GM23338 (cell line): Measurements from ENCODE around the gene CYP2D6. TPM values are rescaled to one million over a fixed set of nuclear protein-coding genes. Genes with fewer than 3 reads are reported as not detected.
"Not testable (repeated sequence)": the region's sequence is repeated elsewhere in the genome, so short reads cannot be mapped to it uniquely, and the experiment has no call there.

ENCODE experiments used
- ATAC-seq: fragments of 200-7000 bp; cut with Tn5 transposase; 3 replicates; pipeline ENCODE4 v1.9.1; 2020
- DNase-seq: peaks from one replicate; pipeline ENCODE4 v3.0.0-alpha.2; 2015; ENCODE audit warnings: low spot score
- H2AFZ ChIP-seq: fragments of 200-600 bp; sonication (generic); 2 replicates; pipeline ENCODE4 v1.8.0; 2016; ENCODE audit warnings: antibody characterized with exemption, mild to moderate bottlenecking, moderate library complexity
- H3F3A ChIP-seq: fragments of 200-600 bp; sonication (generic); replicated peaks from 2 replicates; pipeline ENCODE4 v1.8.0; 2017; ENCODE audit warnings: antibody characterized with exemption, mixed run types, low read depth
- H3K27ac ChIP-seq: fragments of 200-600 bp; sonication (generic); 2 replicates; pipeline ENCODE4 v1.6.1; 2016; ENCODE audit warnings: low read depth
- H3K27me3 ChIP-seq: fragments of 200-600 bp; sonication (generic); 2 replicates; pipeline ENCODE4 v1.8.0; 2016; ENCODE audit warnings: mild to moderate bottlenecking, mixed run types, moderate library complexity; ENCODE audit not compliant: insufficient read depth
- H3K36me3 ChIP-seq: fragments of 200-600 bp; sonication (generic); 2 replicates; pipeline ENCODE4 v1.8.0; 2016; ENCODE audit warnings: mild to moderate bottlenecking; ENCODE audit not compliant: insufficient read depth
- H3K4me1 ChIP-seq: fragments of 200-600 bp; sonication (generic); 2 replicates; pipeline ENCODE4 v1.8.0; 2016; ENCODE audit warnings: mild to moderate bottlenecking, moderate library complexity; ENCODE audit not compliant: insufficient read depth
- H3K4me2 ChIP-seq: fragments of 200-600 bp; sonication (generic); 2 replicates; pipeline ENCODE4 v1.7.1; 2017; ENCODE audit warnings: mixed run types
- H3K4me3 ChIP-seq: fragments of 200-600 bp; sonication (generic); 2 replicates; pipeline ENCODE4 v1.6.1; 2016; ENCODE audit warnings: mixed run types
- H3K79me2 ChIP-seq: fragments of 200-600 bp; sonication (generic); replicated peaks from 2 replicates; pipeline ENCODE4 v1.8.0; 2017; ENCODE audit warnings: mild to moderate bottlenecking; ENCODE audit not compliant: insufficient read depth
- H3K9me2 ChIP-seq: fragments of 200-600 bp; sonication (generic); 2 replicates; pipeline ENCODE4 v1.8.0; 2017; ENCODE audit not compliant: insufficient read depth
- H4K20me1 ChIP-seq: fragments of 200-600 bp; sonication (generic); replicated peaks from 2 replicates; pipeline ENCODE4 v1.8.0; 2017; ENCODE audit warnings: mild to moderate bottlenecking; ENCODE audit not compliant: insufficient read depth
- H3K27ac Mint-ChIP-seq: 2 replicates; pipeline ENCODE4 v1.8.0; 2020; ENCODE audit warnings: inconsistent platforms, mild to moderate bottlenecking, moderate library complexity, mixed read lengths
- H3K27me3 Mint-ChIP-seq: 3 replicates; pipeline ENCODE4 v1.8.0; 2022; ENCODE audit warnings: low read depth, mild to moderate bottlenecking, moderate library complexity, mixed read lengths, inconsistent platforms; ENCODE audit not compliant: insufficient read depth, poor library complexity
- H3K36me3 Mint-ChIP-seq: 3 replicates; pipeline ENCODE4 v1.8.0; 2021; ENCODE audit warnings: low read depth, mild to moderate bottlenecking, inconsistent platforms, moderate library complexity, mixed read lengths
- H3K4me1 Mint-ChIP-seq: 3 replicates; pipeline ENCODE4 v1.8.0; 2020; ENCODE audit warnings: mild to moderate bottlenecking, inconsistent platforms, mixed read lengths
- H3K4me3 Mint-ChIP-seq: 3 replicates; pipeline ENCODE4 v1.8.0; 2021; ENCODE audit warnings: moderate library complexity, mild to moderate bottlenecking, inconsistent platforms, mixed read lengths
- H3K9me3 Mint-ChIP-seq: 3 replicates; pipeline ENCODE4 v1.8.0; 2020; ENCODE audit warnings: moderate library complexity, mild to moderate bottlenecking, inconsistent platforms, mixed read lengths
- EZH2phosphoT487 ChIP-seq: fragments of 200-600 bp; sonication (generic); IDR thresholded peaks from one replicate; pipeline ENCODE4 v1.8.1; 2018; ENCODE audit warnings: antibody characterized with exemption; ENCODE audit not compliant: unreplicated experiment
- ZNF331 ChIP-seq: fragments of 250-450 bp; sonication (Bioruptor Pico); IDR thresholded peaks from 2 replicates; pipeline ENCODE4 v1.5.0; 2020; ENCODE audit warnings: low read depth, mild to moderate bottlenecking, moderate library complexity
- polyA plus RNA-seq: library from polyadenylated mRNA; unstranded; fragments of >200 nt; fragmentation: Nextera tagmentation; extraction: Ambion mirVana; gene quantifications from 2 replicates; pipeline ENCODE4 v1.2.1, GENCODE V29; 2016
- total RNA-seq: library from RNA; depleted of rRNA; stranded (reverse); fragments of >200 nt; shearing (Covaris generic); gene quantifications from 2 replicates; pipeline ENCODE4 v1.2.3, GENCODE V29; 2014
- TF ChIP-seq, protein P1 (sequence below), 2 experiments: fragments of 200-600 bp in 1 of 2; sonication (generic) in 1 of 2; conservative IDR thresholded peaks; 2 replicates each; pipeline versions ENCODE4 v1.5.1 to v1.6.1; 2016 to 2017; ENCODE audit warnings: antibody characterized with exemption in 2 of 2, low read depth in 2 of 2, mild to moderate bottlenecking in 2 of 2, moderate library complexity in 1 of 2

The CYP2D6 gene
- total and polyA plus RNA-seq, 2 experiments from 2014 or later = 1.2 to 1.3 TPM

DNA sequence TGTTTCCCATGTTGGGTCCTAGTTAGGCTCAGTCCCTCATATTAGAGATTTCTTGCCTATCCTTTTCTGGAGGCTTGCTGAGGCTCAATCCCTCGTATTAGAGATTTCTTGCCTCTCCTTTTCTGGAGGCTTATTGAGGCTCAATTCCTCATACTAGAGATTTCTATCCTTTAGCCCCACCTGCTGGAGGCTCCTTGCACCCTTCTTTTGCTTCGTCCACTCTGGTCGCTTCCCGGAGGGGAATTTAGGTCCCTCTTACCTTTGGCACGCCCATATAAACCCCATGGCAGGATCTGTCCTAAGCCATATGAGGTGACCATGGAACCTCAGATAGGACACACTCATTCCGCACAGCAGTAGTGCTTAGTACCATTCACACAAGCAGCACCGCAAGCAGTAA is 15.9 kb downstream of the CYP2D6 start:
- no peaks in the 10 kb centered on the region for H3K9me2 ChIP-seq
- no peaks in the 10 kb centered on the region for H3K4me1 ChIP-seq
- H3F3A ChIP-seq = no peaks in the 10 kb centered on the region
- H3K4me2 ChIP-seq = no peak overlapping the region
- DNase-seq (peak; percentile 86), ATAC-seq (no peak)
- H3K27ac Mint-ChIP-seq = no peak overlapping the region
- H3K36me3 Mint-ChIP-seq = peaks cover 24% of the 10 kb centered on the region; the same call in 2 of the 3 replicates
- H4K20me1 ChIP-seq = no peaks in the 10 kb centered on the region
- no peak for TF ChIP-seq ZNF331 (CRISPR knock-in tag)
- TF ChIP-seq, protein P1, sequence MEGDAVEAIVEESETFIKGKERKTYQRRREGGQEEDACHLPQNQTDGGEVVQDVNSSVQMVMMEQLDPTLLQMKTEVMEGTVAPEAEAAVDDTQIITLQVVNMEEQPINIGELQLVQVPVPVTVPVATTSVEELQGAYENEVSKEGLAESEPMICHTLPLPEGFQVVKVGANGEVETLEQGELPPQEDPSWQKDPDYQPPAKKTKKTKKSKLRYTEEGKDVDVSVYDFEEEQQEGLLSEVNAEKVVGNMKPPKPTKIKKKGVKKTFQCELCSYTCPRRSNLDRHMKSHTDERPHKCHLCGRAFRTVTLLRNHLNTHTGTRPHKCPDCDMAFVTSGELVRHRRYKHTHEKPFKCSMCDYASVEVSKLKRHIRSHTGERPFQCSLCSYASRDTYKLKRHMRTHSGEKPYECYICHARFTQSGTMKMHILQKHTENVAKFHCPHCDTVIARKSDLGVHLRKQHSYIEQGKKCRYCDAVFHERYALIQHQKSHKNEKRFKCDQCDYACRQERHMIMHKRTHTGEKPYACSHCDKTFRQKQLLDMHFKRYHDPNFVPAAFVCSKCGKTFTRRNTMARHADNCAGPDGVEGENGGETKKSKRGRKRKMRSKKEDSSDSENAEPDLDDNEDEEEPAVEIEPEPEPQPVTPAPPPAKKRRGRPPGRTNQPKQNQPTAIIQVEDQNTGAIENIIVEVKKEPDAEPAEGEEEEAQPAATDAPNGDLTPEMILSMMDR (conservative IDR thresholded peaks at IDR 0.05; ENCODE audit: low read depth in 2 of 2) = peak; percentile 65 to 71
- peaks cover 37% of the 10 kb centered on the region for H3K9me3 Mint-ChIP-seq
- peaks cover 8% of the 10 kb centered on the region for H3K27me3 Mint-ChIP-seq
- H3K4me3 Mint-ChIP-seq = no peak overlapping the region
- H3K79me2 ChIP-seq = no peaks in the 10 kb centered on the region
- H3K27me3 ChIP-seq = no peaks in the 10 kb centered on the region
- peaks cover under 1% of the 10 kb centered on the region; the same call in 1 of the 3 replicates for H3K4me1 Mint-ChIP-seq
- peaks cover 3% of the 10 kb centered on the region; the same call in 1 of the 2 replicates for H3K36me3 ChIP-seq
- H3K4me3 ChIP-seq = no peak overlapping the region
- no peak overlapping the region for H2AFZ ChIP-seq
- no peak overlapping the region for H3K27ac ChIP-seq

DNA sequence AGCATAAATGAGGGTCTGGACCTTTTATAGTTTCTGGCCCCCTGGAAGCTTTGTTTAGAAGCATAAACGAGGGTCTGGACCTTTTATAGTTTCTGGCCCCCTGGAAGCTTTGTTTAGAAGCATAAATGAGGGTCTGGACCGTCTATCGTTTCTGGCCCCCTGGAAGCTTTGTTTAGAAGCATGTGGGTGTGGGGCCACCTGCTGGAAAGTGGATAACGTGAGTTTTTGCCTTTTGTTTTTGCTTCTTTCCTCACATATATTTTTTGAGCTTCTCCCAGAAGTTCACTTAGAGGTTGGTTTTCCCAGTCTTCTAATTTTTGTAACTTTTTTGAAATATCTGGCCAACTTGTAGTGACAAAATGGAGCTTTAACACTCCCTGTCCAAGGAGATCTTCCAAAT is 17.8 kb downstream of the CYP2D6 start:
- not testable (repeated sequence) for H3K4me3 ChIP-seq, H3K4me1 ChIP-seq, H3K4me1 Mint-ChIP-seq, H3K79me2 ChIP-seq, H3K4me2 ChIP-seq, H3K9me2 ChIP-seq, H3K27ac Mint-ChIP-seq, H2AFZ ChIP-seq, H4K20me1 ChIP-seq, H3K4me3 Mint-ChIP-seq, H3K27ac ChIP-seq, H3F3A ChIP-seq, H3K36me3 ChIP-seq, ATAC-seq
- peaks cover 11% of the 10 kb centered on the region for H3K27me3 Mint-ChIP-seq
- peaks cover 24% of the 10 kb centered on the region; the same call in 2 of the 3 replicates for H3K36me3 Mint-ChIP-seq
- H3K27me3 ChIP-seq = peaks cover 11% of the 10 kb centered on the region; the same call in 1 of the 2 replicates
- TF ChIP-seq, protein P1 (conservative IDR thresholded peaks at IDR 0.05; ENCODE audit: low read depth in 2 of 2) = peak; percentile 33 to 71; a peak in 3 of 4 replicates
- peaks cover 37% of the 10 kb centered on the region for H3K9me3 Mint-ChIP-seq
- peak; percentile 54 for DNase-seq

DNA sequence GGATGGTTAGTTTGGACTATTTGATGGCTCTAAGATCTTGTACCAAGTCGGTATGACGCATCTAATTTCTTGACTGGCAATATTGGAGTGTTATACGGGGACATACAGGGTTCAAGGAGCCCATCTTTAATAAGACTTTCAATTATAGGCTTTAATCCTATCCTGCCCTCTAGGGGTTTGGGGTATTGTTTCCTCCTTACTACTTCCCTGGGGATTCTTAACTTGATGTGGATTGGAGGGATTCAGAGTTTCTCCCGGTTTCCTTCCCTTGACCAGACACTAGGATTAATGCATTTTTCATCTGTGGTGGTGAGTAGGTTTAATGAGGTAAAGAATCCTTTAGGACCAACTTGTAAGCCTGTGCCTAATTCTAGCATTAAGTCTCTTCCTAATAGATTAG is 18.8 kb downstream of the CYP2D6 start:
- no peaks in the 10 kb centered on the region for H3F3A ChIP-seq
- no peak; the same call in 2 of the 3 replicates for ATAC-seq
- H3K79me2 ChIP-seq = no peaks in the 10 kb centered on the region
- no peak overlapping the region for H3K4me3 ChIP-seq
- Mint-ChIP-seq H3K4me1 (no peaks in the 10 kb centered on the region; the same call in 2 of the 3 replicates), H3K9me3 (peaks cover 36% of the 10 kb centered on the region), H3K27ac (no peak overlapping the region), H3K36me3 (peaks cover 23% of the 10 kb centered on the region; the same call in 2 of the 3 replicates), H3K4me3 (no peak overlapping the region), H3K27me3 (peaks cover 11% of the 10 kb centered on the region)
- H3K4me2 ChIP-seq = no peak overlapping the region
- no peak overlapping the region for H3K27ac ChIP-seq
- H3K4me1 ChIP-seq = no peaks in the 10 kb centered on the region
- peak; percentile 59 for DNase-seq
- no peak for TF ChIP-seq EZH2phosphoT487
- TF ChIP-seq, protein P1 (conservative IDR thresholded peaks at IDR 0.05; ENCODE audit: low read depth in 2 of 2) = peak; percentile 47 to 52
- no peak overlapping the region for H2AFZ ChIP-seq
- H3K27me3 ChIP-seq = peaks cover 12% of the 10 kb centered on the region; the same call in 1 of the 2 replicates
- H4K20me1 ChIP-seq = no peaks in the 10 kb centered on the region
- no peaks in the 10 kb centered on the region for H3K9me2 ChIP-seq
- H3K36me3 ChIP-seq = peaks cover 3% of the 10 kb centered on the region; the same call in 1 of the 2 replicates
